Fibroblast of lung (primary cell): ENCODE data around the gene MAP3K4. TPM values are rescaled to one million over a fixed set of nuclear protein-coding genes. Genes with fewer than 3 reads are reported as not detected.

Experiments
- DNase-seq, 2 donors: peaks; one replicate each; pipeline versions ENCODE4 v3.0.0 to v3.0.0-alpha.2; 2010; ENCODE audit warnings: low read depth in 2 of 2
- H2AFZ ChIP-seq: 2 replicates; pipeline ENCODE4 v1.5.1; 2012; ENCODE audit warnings: low read length, control low read depth, inconsistent platforms
- H3K27ac ChIP-seq: 2 replicates; pipeline ENCODE4 v1.5.1; 2011; ENCODE audit warnings: low read length, control low read depth; ENCODE audit not compliant: insufficient read depth
- H3K27me3 ChIP-seq: 2 replicates; pipeline ENCODE4 v1.5.1; 2011; ENCODE audit warnings: mild to moderate bottlenecking, low read length; ENCODE audit not compliant: control insufficient read depth, insufficient read depth
- H3K36me3 ChIP-seq: 2 replicates; pipeline ENCODE4 v1.5.1; 2011; ENCODE audit warnings: low read length; ENCODE audit not compliant: control insufficient read depth, insufficient read depth
- H3K4me1 ChIP-seq: 2 replicates; pipeline ENCODE4 v1.5.1; 2011; ENCODE audit warnings: low read length; ENCODE audit not compliant: control insufficient read depth, insufficient read depth; ENCODE audit errors: extremely low read depth
- H3K4me2 ChIP-seq: 2 replicates; pipeline ENCODE4 v1.5.1; 2011; ENCODE audit warnings: low read length, control low read depth; ENCODE audit not compliant: insufficient read depth; ENCODE audit errors: extremely low read depth
- H3K4me3 ChIP-seq, 4 experiments: fragments of 200-600 bp in 1 of 4; sonication (generic) in 1 of 4; replicated peaks in 1 of 4; 2 replicates each; pipeline ENCODE4 v1.5.1; 2011 to 2016; ENCODE audit warnings: low read length in 4 of 4, low read depth in 3 of 4, mild to moderate bottlenecking in 3 of 4, control low read depth in 2 of 4, inconsistent platforms in 1 of 4, mixed read lengths in 1 of 4; ENCODE audit not compliant: insufficient read depth in 1 of 4; ENCODE audit errors: control extremely low read depth in 1 of 4
- H3K79me2 ChIP-seq: 2 replicates; pipeline ENCODE4 v1.5.1; 2012; ENCODE audit warnings: mild to moderate bottlenecking, low read length, inconsistent platforms; ENCODE audit not compliant: control insufficient read depth, insufficient read depth
- H3K9ac ChIP-seq: 2 replicates; pipeline ENCODE4 v1.5.1; 2011; ENCODE audit warnings: mild to moderate bottlenecking, low read length, control low read depth; ENCODE audit not compliant: insufficient read depth
- H3K9me3 ChIP-seq: 2 replicates; pipeline ENCODE4 v1.5.1; 2012; ENCODE audit warnings: low read depth, low read length; ENCODE audit not compliant: control insufficient read depth, insufficient read depth
- H4K20me1 ChIP-seq: 2 replicates; pipeline ENCODE4 v1.5.1; 2011; ENCODE audit warnings: low read length; ENCODE audit not compliant: control insufficient read depth, insufficient read depth; ENCODE audit errors: extremely low read depth
- CTCF ChIP-seq, 2 donors: IDR thresholded peaks in 1 of 2; conservative IDR thresholded peaks in 1 of 2; 1 replicate in 1 of 2; 2 replicates in 1 of 2; pipeline ENCODE4 v1.5.1; 2011 to 2012; ENCODE audit warnings: low read length in 2 of 2, control low read depth in 1 of 2, inconsistent platforms in 1 of 2, low read depth in 1 of 2, mild to moderate bottlenecking in 1 of 2
- EZH2 ChIP-seq: IDR thresholded peaks from 2 replicates; pipeline ENCODE4 v1.5.1; 2012; ENCODE audit warnings: low read length, control low read depth, mild to moderate bottlenecking; ENCODE audit errors: missing control alignments
- polyA plus RNA-seq, 2 donors: library from polyadenylated mRNA; depleted of rRNA in 1 of 2; stranded (reverse) in 1 of 2; unstranded in 1 of 2; fragments of >200 nt; gene quantifications; 2 replicates each; pipeline ENCODE4 v1.2.1, GENCODE V29; 2011 to 2012; ENCODE audit warnings: missing spikeins in 1 of 2
- total RNA-seq: library from RNA; depleted of rRNA; stranded (reverse); fragments of >200 nt; gene quantifications from 2 replicates; pipeline ENCODE4 v1.2.1, GENCODE V29; 2014

MAP3K4 gene
- total and polyA plus RNA-seq, 2 donors (not counting 1 experiment from before 2014, with no cell fraction given) = 9.1 to 44.4 TPM

DNA sequence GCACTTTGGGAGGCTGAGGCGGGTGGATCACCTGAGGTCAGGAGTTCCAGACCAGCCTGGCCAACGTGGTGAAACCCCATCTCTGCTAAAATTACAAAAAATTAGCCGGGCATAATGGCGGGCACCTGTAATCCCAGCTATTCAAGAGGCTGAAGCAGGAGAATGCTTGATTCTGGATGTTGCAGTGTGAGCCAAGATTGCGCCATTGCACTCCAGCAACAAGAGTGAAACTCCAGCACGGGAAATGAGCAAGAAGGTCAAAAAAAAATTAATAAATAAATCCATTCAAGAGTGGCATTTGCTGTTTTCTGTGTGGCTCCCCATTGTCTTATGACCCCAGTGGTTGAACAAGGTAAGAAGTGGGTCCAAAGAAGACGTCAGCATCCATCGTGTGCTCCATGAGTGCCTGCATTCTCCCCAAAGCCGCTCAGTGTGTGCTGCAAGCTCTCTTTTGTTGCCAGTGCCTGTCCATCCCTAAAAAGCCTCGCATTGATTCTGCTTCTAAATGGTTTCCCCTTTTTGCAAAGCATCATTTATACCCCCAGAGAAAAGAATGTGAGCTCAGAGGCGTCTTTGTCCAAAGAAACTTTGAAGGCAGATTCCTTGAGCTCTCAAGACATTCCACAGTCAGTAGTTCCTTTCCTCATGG lies 38.8 kb upstream of the MAP3K4 start:
- no peak overlapping the region for H3K4me2 ChIP-seq
- no peaks in the 10 kb centered on the region for H3K27me3 ChIP-seq
- H3K9ac ChIP-seq = no peak overlapping the region
- H3K79me2 ChIP-seq = no peaks in the 10 kb centered on the region
- no peaks in the 10 kb centered on the region for H4K20me1 ChIP-seq
- no peaks in the 10 kb centered on the region for H3K4me1 ChIP-seq
- H3K36me3 ChIP-seq = no peaks in the 10 kb centered on the region
- H3K27ac ChIP-seq = no peak overlapping the region
- H3K4me3 ChIP-seq = no peak overlapping the region
- no peak overlapping the region for H2AFZ ChIP-seq
- H3K9me3 ChIP-seq = no peaks in the 10 kb centered on the region
- DNase-seq = peak; percentile 19 to 42
- no peak for TF ChIP-seq EZH2
- no peak for TF ChIP-seq CTCF (conservative IDR thresholded peaks at IDR 0.05 in 1 of 2, IDR thresholded peaks at IDR 0.05 in 1 of 2; ENCODE audit: low read depth in 1 of 2, low read length in 2 of 2)

DNA sequence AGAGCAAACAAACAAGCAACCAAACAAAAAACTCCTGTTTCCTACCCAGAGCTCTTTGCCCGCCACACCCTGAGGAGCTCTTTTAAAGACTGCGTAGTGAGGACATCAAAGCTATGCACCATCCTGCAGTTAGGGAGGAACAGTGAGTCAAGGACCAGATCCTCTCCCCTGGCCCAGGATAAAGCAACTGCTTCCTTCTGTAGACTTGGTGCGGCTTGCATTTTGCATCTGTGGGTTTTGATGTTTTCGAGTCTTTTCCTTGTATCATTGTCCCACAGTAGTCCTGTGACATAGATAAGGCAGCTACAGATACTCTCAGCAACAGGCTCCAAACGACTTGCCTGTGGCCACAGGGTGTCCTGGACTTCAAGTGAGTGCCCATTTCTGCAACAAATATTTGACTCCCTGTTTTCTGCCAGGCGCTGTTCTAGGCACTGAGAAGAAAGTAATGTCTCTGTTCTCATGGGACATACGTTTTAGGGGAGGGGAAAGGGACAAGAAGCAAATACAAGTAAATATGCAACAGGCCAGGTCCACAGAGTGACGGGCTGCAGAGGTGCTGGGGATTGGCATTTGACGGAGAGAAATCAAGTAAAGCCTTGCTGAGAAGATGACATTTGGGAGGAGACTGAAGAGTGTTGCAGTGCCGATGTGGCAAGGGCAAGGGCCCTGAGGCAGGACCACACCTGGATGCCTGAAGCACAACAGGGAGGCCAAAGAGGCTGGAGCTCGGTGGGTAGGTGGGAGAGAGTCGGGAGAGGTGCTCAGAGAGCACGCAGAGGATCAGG lies 35.9 kb upstream of the MAP3K4 start:
- Histone ChIP-seq H3K4me1 (no peaks in the 10 kb centered on the region), H3K27me3 (no peaks in the 10 kb centered on the region), H3K4me2 (no peak overlapping the region), H2AFZ (no peak overlapping the region), H3K4me3 (no peak overlapping the region), H4K20me1 (no peaks in the 10 kb centered on the region), H3K27ac (no peak overlapping the region), H3K9me3 (no peaks in the 10 kb centered on the region), H3K9ac (no peak overlapping the region), H3K79me2 (no peaks in the 10 kb centered on the region), H3K36me3 (no peaks in the 10 kb centered on the region)
- no peak for DNase-seq
- no peak for TF ChIP-seq CTCF (conservative IDR thresholded peaks at IDR 0.05 in 1 of 2, IDR thresholded peaks at IDR 0.05 in 1 of 2; ENCODE audit: low read depth in 1 of 2, low read length in 2 of 2)

GRCh38 chr6:160956300-160957035 lies 35.1 kb upstream of the MAP3K4 start:
- Histone ChIP-seq H3K4me1 (no peaks in the 10 kb centered on the region), H2AFZ (no peak overlapping the region), H3K27ac (no peak overlapping the region), H4K20me1 (no peaks in the 10 kb centered on the region), H3K4me3 (no peak overlapping the region), H3K9ac (no peak overlapping the region), H3K4me2 (no peak overlapping the region), H3K9me3 (no peaks in the 10 kb centered on the region), H3K27me3 (peaks cover 3% of the 10 kb centered on the region), H3K79me2 (no peaks in the 10 kb centered on the region), H3K36me3 (no peaks in the 10 kb centered on the region)
- no peak for TF ChIP-seq EZH2
- TF ChIP-seq CTCF (conservative IDR thresholded peaks at IDR 0.05 in 1 of 2, IDR thresholded peaks at IDR 0.05 in 1 of 2; ENCODE audit: low read depth in 1 of 2, low read length in 2 of 2) = no peak
- no peak for DNase-seq
